A204.1 (cell line): ENCODE results near the gene FRMD4A.

Experiments used
- FAIRE-seq: peaks from 2 replicates; lab custom pipeline; 2012; peaks lifted over from hg19 to GRCh38; lab: Jason Lieb, UNC

Gene FRMD4A

GRCh38 chr10:14014423-14014822 is 316.3 kb downstream of the FRMD4A start:
- no peak for FAIRE-seq

GRCh38 chr10:14010769-14011574 is 319.8 kb downstream of the FRMD4A start:
- FAIRE-seq = no peak

GRCh38 chr10:14010101-14010558 is 320.6 kb downstream of the FRMD4A start:
- no peak for FAIRE-seq

- no peak for FAIRE-seq
Measured at GRCh38 chr10:14009371-14010100, 321.2 kb downstream of the FRMD4A start.

- no peak for FAIRE-seq
Measured at GRCh38 chr10:14008740-14009080, 322.0 kb downstream of the FRMD4A start.

GRCh38 chr10:14004536-14004935 is 326.2 kb downstream of the FRMD4A start:
- FAIRE-seq = no peak

- FAIRE-seq = no peak
Measured at GRCh38 chr10:14003517-14004184, 327.1 kb downstream of the FRMD4A start.

GRCh38 chr10:14001298-14002040 is 329.3 kb downstream of the FRMD4A start:
- no peak for FAIRE-seq

GRCh38 chr10:13998163-13998835 is 332.4 kb downstream of the FRMD4A start:
- FAIRE-seq = no peak

- no peak for FAIRE-seq
Measured at GRCh38 chr10:13997650-13998049, 333.1 kb downstream of the FRMD4A start.

- no peak for FAIRE-seq
Measured at GRCh38 chr10:13994932-13995331, 335.8 kb downstream of the FRMD4A start.

- no peak for FAIRE-seq
Measured at GRCh38 chr10:13993673-13994089, 337.0 kb downstream of the FRMD4A start.

- no peak for FAIRE-seq
Measured at GRCh38 chr10:13993169-13993568, 337.6 kb downstream of the FRMD4A start.

GRCh38 chr10:13991353-13991752 is 339.4 kb downstream of the FRMD4A start:
- FAIRE-seq = no peak

GRCh38 chr10:13990946-13991345 is 339.8 kb downstream of the FRMD4A start:
- no peak for FAIRE-seq

GRCh38 chr10:13990392-13990805 is 340.3 kb downstream of the FRMD4A start:
- no peak for FAIRE-seq

GRCh38 chr10:13989616-13990015 is 341.1 kb downstream of the FRMD4A start:
- no peak for FAIRE-seq

GRCh38 chr10:13987446-13987845 is 343.3 kb downstream of the FRMD4A start:
- no peak for FAIRE-seq

- no peak for FAIRE-seq
Measured at GRCh38 chr10:13984647-13985155, 346.0 kb downstream of the FRMD4A start.

GRCh38 chr10:13983035-13983434 is 347.7 kb downstream of the FRMD4A start:
- FAIRE-seq = no peak

GRCh38 chr10:13978533-13979115 is 352.1 kb downstream of the FRMD4A start:
- no peak for FAIRE-seq
